Heart right ventricle (tissue), 16 donors: Measurements from ENCODE around the gene TTC38. TPM values are rescaled to one million over a fixed set of nuclear protein-coding genes. Genes with fewer than 3 reads are reported as not detected.
A peak's percentile ranks its signal among the peaks of the same experiment; 100 is the strongest.

Experiments used
- ATAC-seq, 8 donors: fragments of 200-7000 bp; cut with Tn5 transposase; one replicate each; pipeline ENCODE4 v1.9.1; 2020; ENCODE audit warnings: mild to moderate bottlenecking in 8 of 8, moderate library complexity in 8 of 8, moderate number of reproducible peaks in 1 of 8
- DNase-seq, 2 donors: peaks; one replicate each; pipeline ENCODE4 v3.0.0-alpha.2; 2020
- H3K27ac ChIP-seq, 10 donors: fragments of 200-600 bp; sonication (generic) in 2 of 10; one replicate each; pipeline versions ENCODE4 v1.5.0 to v1.8.0; 2020 to 2022; ENCODE audit warnings: mild to moderate bottlenecking in 3 of 10
- H3K27me3 ChIP-seq, 7 donors: fragments of 200-600 bp; one replicate each; pipeline ENCODE4 v1.8.0; 2021 to 2022; ENCODE audit warnings: mild to moderate bottlenecking in 2 of 7
- H3K36me3 ChIP-seq, 9 donors: fragments of 200-600 bp; sonication (generic) in 1 of 9; one replicate each; pipeline versions ENCODE4 v1.5.0 to v1.8.0; 2020 to 2022; ENCODE audit warnings: mild to moderate bottlenecking in 2 of 9
- H3K4me1 ChIP-seq, 9 donors: fragments of 200-600 bp; sonication (generic) in 1 of 9; one replicate each; pipeline versions ENCODE4 v1.5.0 to v1.8.0; 2020 to 2022; ENCODE audit warnings: mild to moderate bottlenecking in 4 of 9
- H3K4me3 ChIP-seq, 10 donors: fragments of 200-600 bp; sonication (generic) in 2 of 10; one replicate each; pipeline versions ENCODE4 v1.5.0 to v1.8.0; 2020 to 2022; ENCODE audit warnings: mild to moderate bottlenecking in 7 of 10, moderate library complexity in 2 of 10
- H3K9me3 ChIP-seq, 11 donors: fragments of 200-600 bp in 10 of 11; sonication (generic) in 2 of 11; one replicate each; pipeline versions ENCODE4 v1.5.0 to v1.8.0; 2013 to 2022; ENCODE audit warnings: mild to moderate bottlenecking in 2 of 11, control low read depth in 1 of 11, moderate library complexity in 1 of 11
- CTCF ChIP-seq, 9 donors: fragments of 200-600 bp; sonication (generic) in 2 of 9; IDR thresholded peaks; one replicate each; pipeline versions ENCODE4 v1.5.0 to v1.8.0; 2021 to 2022; ENCODE audit warnings: antibody characterized with exemption in 9 of 9, mild to moderate bottlenecking in 5 of 9, moderate library complexity in 1 of 9
- whole genome bisulfite sequencing, 2 donors: extraction: QIAGEN DNeasy Blood & Tissue Kit; methylation state at CpG; one replicate each; pipeline ENCODE4 v1.1.7; 2013; ENCODE audit warnings: inconsistent platforms in 1 of 2; 5-methylcytosine and 5-hydroxymethylcytosine counted together
- intact Hi-C, 10 donors: fragments of 100-400 bp; cut with DNase I; formaldehyde crosslinking; loops; one replicate each; pipeline versions ENCODE4 v1.11.1 to v1.14.2; 2022
- polyA plus RNA-seq, 2 donors: library from polyadenylated mRNA; stranded (reverse); fragments of 200-250 nt; gene quantifications; one replicate each; pipeline ENCODE4 v1.2.3, GENCODE V29; 2013
- total RNA-seq, 10 donors: library from RNA; stranded (reverse); fragmentation: NEBNext Ultra II Directional in 3 of 10; extraction: Animal tissue kit (Norgen Biotek cat#: 25700) in 3 of 10; gene quantifications; one replicate each; pipeline versions ENCODE4 v1.2.1 to v1.2.4, GENCODE V29; 2021 to 2023
- donor health status: Arrhythmogenic right ventricular cardiomyopathy.
- donor health status: ischemic (EF 13 %, LVEDD 7.1; RV severe dilation, severe dysfunction).
- donor health status: healthy with polysubstance abuse.
- donor health status: DM: no; HTN: yes; CAD: no.
- donor health status: DM: no; HTN: no; CAD: no.
- donor health status: ischemic (EF 25% LVEDD 6.9; RV normal size, moderate dysfunction).
- donor health status: ischemic (EF 25% LVEDD 5.7; RV mildly dilated, moderate dysfunction).
- donor health status: healthy.
- donor health status: DM: yes; HTN: yes; CAD: no.
- donor health status: Ischemic cardiomyopathy.
- donor health status: ischemic (EF 35%, LVEDD 5.7; RV mildly dilated, moderate dysfunction).
- donor health status: nonischemic (EF 11% LVEDD 7.7; RV severe dilation, severe dysfunction).
- donor health status: DM: yes; HTN: yes; CAD: no.
- donor health status: PGD.
- donor health status: ischemic (EF 29% LVEDD 5.4; RV normal size, mild dysfunction).
- donor health status: nonischemic (EF 23%, LVEDD 6.1; RV moderate dilation, normal function).

The TTC38 gene
- total and polyA plus RNA-seq, 12 donors, result 20.5 to 29.2 (median 26.1) TPM

DNA sequence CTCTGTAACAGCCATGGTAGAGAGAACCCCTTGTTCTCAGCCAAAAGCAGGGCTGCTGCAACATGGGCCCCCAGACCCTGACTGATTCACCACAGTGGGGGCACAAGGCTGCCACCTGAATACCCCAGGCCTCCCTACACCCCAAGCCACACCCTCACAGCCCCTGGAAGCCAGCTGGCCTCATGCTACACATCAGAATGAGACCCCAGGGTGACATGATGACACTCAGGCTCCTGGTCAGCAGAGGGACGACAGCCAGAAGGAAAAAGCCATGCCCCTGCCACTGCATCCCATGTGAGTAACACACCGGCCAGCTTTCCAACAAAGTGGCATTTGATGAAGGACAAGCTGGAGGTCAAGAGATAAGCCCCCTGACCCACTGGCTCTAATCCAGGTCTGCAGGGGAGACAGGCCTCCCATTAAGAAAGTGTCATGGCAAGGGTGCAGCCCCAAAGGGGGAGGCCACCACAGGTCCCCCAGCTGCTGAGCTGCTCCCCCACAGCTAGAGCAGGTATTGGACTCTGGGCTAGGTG is 20.3 kb upstream of the TTC38 start:
- 68 to 74% methylated on average over 2 of the region's 2 CpGs for WGBS, 2 donors
- H3K9me3 ChIP-seq, result no peaks in the 10 kb centered on the region
- H3K4me1 ChIP-seq, result peaks cover 15 to 73% (median 49%) of the 10 kb centered on the region in 9 donors
- H3K4me3 ChIP-seq, result no peak overlapping the region
- intact Hi-C loops, result loop anchor here in 5 of 10 donors (5.0 to 10.0 kb wide), 5 partner anchors 50 to 253 kb away; partner anchors contain the start of genes PPARA (in 2 of the 5) and GTSE1 (in 1 of the 5)
- peak overlapping the region in 7 of 10 donors; percentile 2 to 86 (median 83) for H3K27ac ChIP-seq
- no peak for ATAC-seq
- H3K27me3 ChIP-seq, result no peaks in the 10 kb centered on the region
- DNase-seq, result no peak
- TF ChIP-seq CTCF (IDR thresholded peaks at IDR 0.05), result no peak
- H3K36me3 ChIP-seq, result peaks cover 0 to 36% (median 0%) of the 10 kb centered on the region in 9 donors

GRCh38 chr22:46250035-46250782 is 17.6 kb upstream of the TTC38 start, which contains the start of gene CDPF1:
CDPF1 (minus strand) TSS chr22:46250293; CDS start chr22:46248284, 2,009 bp downstream.
- peaks cover 13 to 58% (median 43%) of the 10 kb centered on the region in 9 donors for H3K4me1 ChIP-seq
- ATAC-seq, result peak; percentile 92 to 97 (median 94)

DNA sequence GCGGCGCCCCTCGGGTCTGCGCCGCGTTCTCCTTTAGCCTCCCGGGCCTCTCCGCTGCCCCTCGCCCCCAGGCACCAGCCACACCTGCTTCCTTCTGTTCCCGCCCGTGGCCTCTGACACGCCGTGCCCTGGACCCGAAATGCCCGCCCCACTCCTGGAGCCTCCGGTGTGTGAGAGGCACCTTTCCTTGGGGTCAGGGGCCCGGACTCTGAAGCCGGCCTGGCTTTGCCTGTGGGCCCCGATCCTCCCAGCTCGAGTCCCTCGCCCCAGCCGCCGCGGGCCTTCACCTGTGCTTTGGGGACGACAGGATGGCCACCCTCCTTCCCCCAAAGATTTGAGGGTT is 17.1 kb upstream of the TTC38 start:
- H3K27ac ChIP-seq, result peak overlapping the region; percentile 84 to 96 (median 94)
- no peak for DNase-seq
- H3K36me3 ChIP-seq, result peaks cover 0 to 12% (median 0%) of the 10 kb centered on the region in 9 donors
- intact Hi-C loops, result loop anchor here in 4 of 10 donors (2.0 to 10.0 kb wide), 3 partner anchors 16 to 126 kb away; partner anchors contain the start of gene GTSE1 (in 2 of the 4)
- H3K27me3 ChIP-seq, result no peaks in the 10 kb centered on the region
- H3K9me3 ChIP-seq, result no peaks in the 10 kb centered on the region
- WGBS, 2 donors, result 3 to 8% methylated on average over 25 of the region's 25 CpGs
- H3K4me3 ChIP-seq, result peak overlapping the region; percentile 48 to 93 (median 81)
- peak in 6 of 8 donors; percentile 1 to 19 (median 4) for ATAC-seq
- peaks cover 8 to 53% (median 39%) of the 10 kb centered on the region in 9 donors for H3K4me1 ChIP-seq
- no peak for TF ChIP-seq CTCF (IDR thresholded peaks at IDR 0.05)

More at GRCh38 chr22:46250035-46250782, 17.6 kb upstream of the TTC38 start, which contains the start of gene CDPF1:
- peak; percentile 93 to 94 for DNase-seq
- H3K27me3 ChIP-seq, result no peaks in the 10 kb centered on the region
- WGBS, 2 donors, result 0 to 1% methylated on average over 81 to 89 of the region's 89 CpGs
- no peak for TF ChIP-seq CTCF (IDR thresholded peaks at IDR 0.05)
- peak within 1 kb of the TSS; percentile 48 to 93 (median 81) for H3K4me3 ChIP-seq
- no peaks in the 10 kb centered on the region for H3K9me3 ChIP-seq
- peak within 1 kb of the TSS; percentile 84 to 96 (median 94) for H3K27ac ChIP-seq
- intact Hi-C loops, result loop anchor here in 4 of 10 donors (2.0 to 10.0 kb wide), 3 partner anchors 17 to 125 kb away; partner anchors contain the start of gene GTSE1 (in 2 of the 4)
- peaks cover 0 to 13% (median 0%) of the 10 kb centered on the region in 9 donors for H3K36me3 ChIP-seq

DNA sequence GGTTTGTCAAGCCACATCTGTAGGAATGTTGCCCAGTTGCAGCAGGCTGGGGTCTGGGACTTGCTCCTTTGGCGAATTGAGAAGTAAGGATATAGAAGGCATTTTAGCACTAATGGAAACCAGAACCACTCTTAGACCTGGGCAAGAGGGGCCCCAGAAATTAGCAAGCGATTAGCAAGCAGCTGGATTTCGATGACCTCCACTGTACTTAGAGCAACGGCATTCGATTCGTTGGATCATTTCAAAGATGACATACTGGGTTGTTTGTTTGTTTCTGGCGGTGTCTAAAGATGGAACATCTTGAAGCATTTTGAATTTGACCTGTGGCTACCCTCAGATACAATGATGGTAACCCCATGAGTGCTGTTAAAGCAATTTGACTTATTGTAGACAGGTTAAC is 16.5 kb upstream of the TTC38 start:
- DNase-seq (no peak), ATAC-seq (no peak)
- TF ChIP-seq CTCF (IDR thresholded peaks at IDR 0.05), result no peak
- WGBS, 2 donors, result 51 to 77% methylated on average over 7 of the region's 7 CpGs
- Histone ChIP-seq H3K4me3 (peak overlapping the region in 8 of 10 donors; percentile 71 to 93 (median 84)), H3K27ac (peak overlapping the region in 7 of 10 donors; percentile 88 to 96 (median 94)), H3K4me1 (peaks cover 5 to 48% (median 33%) of the 10 kb centered on the region in 9 donors), H3K36me3 (peaks cover 0 to 12% (median 0%) of the 10 kb centered on the region in 9 donors), H3K27me3 (no peaks in the 10 kb centered on the region), H3K9me3 (no peaks in the 10 kb centered on the region)
- intact Hi-C loops, result loop anchor here in 4 of 10 donors (2.0 to 10.0 kb wide), 3 partner anchors 16 to 126 kb away; partner anchors contain the start of gene GTSE1 (in 2 of the 4)
